Hepatocyte (in vitro differentiated cells): Measurements from ENCODE around the gene EIF3A. TPM values are rescaled to one million over a fixed set of nuclear protein-coding genes. Genes with fewer than 3 reads are reported as not detected.

ENCODE experiments used
- DNase-seq: peaks from one replicate; pipeline ENCODE4 v3.0.0-alpha.2; 2016; ENCODE audit warnings: low spot score
- H2AFZ ChIP-seq: fragments of 200-600 bp; sonication (generic); 2 replicates; pipeline ENCODE4 v1.6.0; 2016; ENCODE audit warnings: antibody characterized with exemption, mild to moderate bottlenecking
- H3K27ac ChIP-seq: fragments of 200-600 bp; sonication (generic); 2 replicates; pipeline ENCODE4 v1.5.1; 2016; ENCODE audit warnings: mild to moderate bottlenecking
- H3K27me3 ChIP-seq: fragments of 200-600 bp; sonication (generic); 2 replicates; pipeline ENCODE4 v1.6.1; 2016
- H3K36me3 ChIP-seq: fragments of 200-600 bp; sonication (generic); replicated peaks from 2 replicates; pipeline ENCODE4 v1.5.1; 2016; ENCODE audit warnings: low read depth; ENCODE audit not compliant: insufficient read depth
- H3K4me1 ChIP-seq: fragments of 200-600 bp; sonication (generic); 2 replicates; pipeline ENCODE4 v1.5.1; 2016; ENCODE audit warnings: mild to moderate bottlenecking, moderate library complexity; ENCODE audit not compliant: insufficient read depth
- H3K4me2 ChIP-seq: fragments of 200-600 bp; sonication (generic); 2 replicates; pipeline ENCODE4 v1.6.0; 2016
- H3K4me3 ChIP-seq: fragments of 200-600 bp; sonication (generic); 2 replicates; pipeline ENCODE4 v1.5.1; 2016; ENCODE audit warnings: mild to moderate bottlenecking
- H3K79me2 ChIP-seq: fragments of 200-600 bp; sonication (generic); 2 replicates; pipeline ENCODE4 v1.6.0; 2017; ENCODE audit warnings: mild to moderate bottlenecking
- H3K9me2 ChIP-seq: fragments of 200-600 bp; sonication (generic); replicated peaks from 2 replicates; pipeline ENCODE4 v1.6.0; 2017; ENCODE audit warnings: mild to moderate bottlenecking; ENCODE audit not compliant: insufficient read depth
- H3K9me3 ChIP-seq: fragments of 200-600 bp; sonication (generic); 2 replicates; pipeline ENCODE4 v1.5.1; 2016; ENCODE audit warnings: low read depth, mild to moderate bottlenecking
- H4K20me1 ChIP-seq: fragments of 200-600 bp; sonication (generic); 2 replicates; pipeline ENCODE4 v1.6.0; 2016; ENCODE audit warnings: mild to moderate bottlenecking; ENCODE audit not compliant: insufficient read depth, poor library complexity, severe bottlenecking
- CTCF ChIP-seq: fragments of 200-600 bp; sonication (generic); IDR thresholded peaks from 2 replicates; pipeline ENCODE4 v1.5.1; 2016; ENCODE audit warnings: antibody characterized with exemption, mild to moderate bottlenecking; ENCODE audit not compliant: poor library complexity
- EZH2 ChIP-seq: fragments of 200-600 bp; sonication (generic); IDR thresholded peaks from 2 replicates; pipeline ENCODE4 v1.6.1; 2016; ENCODE audit warnings: antibody characterized with exemption, mild to moderate bottlenecking, borderline replicate concordance
- EZH2phosphoT487 ChIP-seq: fragments of 200-600 bp; sonication (generic); IDR thresholded peaks from one replicate; pipeline ENCODE4 v1.6.1; 2018; ENCODE audit warnings: antibody characterized with exemption, mild to moderate bottlenecking, low read depth, moderate library complexity; ENCODE audit not compliant: unreplicated experiment, severe bottlenecking
- WGBS: methylation state at CpG from one replicate; pipeline ENCODE4 v1.1.6; 2016; ENCODE audit warnings: low lambda C conversion rate; ENCODE audit errors: missing lambda C conversion rate; 5-methylcytosine and 5-hydroxymethylcytosine counted together
- polyA plus RNA-seq: library from polyadenylated mRNA; unstranded; fragments of >200 nt; fragmentation: Nextera tagmentation; extraction: Ambion mirVana; gene quantifications from 2 replicates; pipeline ENCODE4 v1.2.1, GENCODE V29; 2016
- small RNA-seq: library from RNA; depleted of rRNA; stranded (forward); fragments of <200 nt; gene quantifications from one replicate; pipeline ENCODE3, GENCODE V24; 2014
- total RNA-seq: library from RNA; depleted of rRNA; stranded (reverse); fragments of >200 nt; gene quantifications from 2 replicates; pipeline ENCODE4 v1.2.3, GENCODE V29; 2014

The EIF3A gene
- total and polyA plus RNA-seq, 2 experiments from 2014 or later = 56.6 to 93.7 TPM

DNA sequence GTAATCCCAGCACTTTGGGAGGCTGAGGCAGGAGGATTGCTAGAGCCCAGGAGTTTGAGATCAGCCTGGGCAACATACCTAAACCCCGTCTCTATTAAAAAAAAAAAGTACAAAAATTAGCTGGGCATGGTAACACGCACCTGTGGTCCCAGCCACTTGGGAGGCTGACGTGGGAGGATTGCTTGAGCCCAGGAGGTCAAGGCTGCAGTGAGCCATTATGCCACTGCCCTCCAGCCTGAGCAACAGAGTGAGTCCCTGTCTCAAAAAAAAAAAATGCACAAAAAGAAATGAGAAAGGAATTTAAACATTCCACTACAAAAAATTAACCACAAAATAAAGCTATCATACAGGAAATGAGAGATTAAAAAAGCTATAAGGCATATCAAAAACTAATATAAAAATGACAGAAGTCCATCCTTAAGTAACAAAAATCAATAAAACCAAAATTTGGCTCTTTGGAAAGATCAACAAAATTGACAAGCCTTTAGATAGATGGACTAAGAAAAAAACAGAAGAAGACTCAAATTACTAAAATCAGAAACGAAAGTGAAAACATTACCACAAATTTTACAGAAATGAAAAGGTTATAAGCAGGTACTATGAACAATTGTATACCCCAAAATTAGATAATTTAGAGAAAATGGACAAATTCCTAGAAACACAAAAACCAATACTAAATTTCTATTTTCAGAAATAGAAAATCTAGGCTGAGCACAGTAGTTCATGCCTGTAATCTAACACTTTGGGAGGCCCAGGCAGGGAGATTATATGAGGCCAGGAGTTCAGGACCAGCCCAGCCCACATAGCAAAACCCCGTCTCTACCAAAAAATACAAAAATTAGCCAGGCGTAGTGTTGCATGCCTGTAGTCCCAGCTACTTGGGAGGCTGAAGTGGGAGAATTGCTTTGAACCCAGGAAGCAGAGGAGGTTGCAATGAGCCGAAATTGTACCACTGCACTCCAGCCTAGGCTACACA, 93.5 kb downstream of the EIF3A start:
- no peak for DNase-seq
- H3K79me2 ChIP-seq = no peaks in the 10 kb centered on the region
- no peaks in the 10 kb centered on the region for H3K9me2 ChIP-seq
- no peaks in the 10 kb centered on the region for H3K36me3 ChIP-seq
- no peaks in the 10 kb centered on the region for H4K20me1 ChIP-seq
- no peak for TF ChIP-seq EZH2phosphoT487
- TF ChIP-seq CTCF = no peak
- no peak for TF ChIP-seq EZH2
- H2AFZ ChIP-seq = no peak overlapping the region
- H3K4me3 ChIP-seq = no peak overlapping the region
- no peaks in the 10 kb centered on the region for H3K9me3 ChIP-seq
- H3K4me2 ChIP-seq = no peak overlapping the region
- no peaks in the 10 kb centered on the region for H3K4me1 ChIP-seq
- H3K27me3 ChIP-seq = peaks cover under 1% of the 10 kb centered on the region
- H3K27ac ChIP-seq = no peak overlapping the region
- WGBS = 83% methylated on average over 7 of the region's 7 CpGs

DNA sequence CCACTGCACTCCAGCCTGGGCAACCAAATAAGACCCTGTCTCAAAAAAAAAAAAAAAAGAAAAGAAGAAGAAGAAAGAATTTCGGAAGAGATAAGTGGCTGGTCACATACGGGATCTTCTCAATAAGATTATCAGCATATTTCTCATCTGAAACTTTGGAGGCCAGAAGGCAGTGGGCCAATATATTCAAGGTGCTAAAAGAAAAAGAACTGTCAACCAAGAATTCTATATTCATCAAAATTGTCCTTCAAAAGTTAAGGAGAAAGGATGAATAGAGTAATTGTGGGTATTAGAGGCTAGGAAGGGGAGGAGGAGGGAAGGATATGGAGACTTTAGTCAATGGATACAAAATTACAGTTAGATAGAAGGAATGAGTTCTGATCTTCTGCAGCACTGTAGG, 95.0 kb downstream of the EIF3A start:
- Histone ChIP-seq H3K27ac (no peak overlapping the region), H3K36me3 (no peaks in the 10 kb centered on the region), H3K79me2 (no peaks in the 10 kb centered on the region), H3K4me1 (no peaks in the 10 kb centered on the region), H3K4me3 (no peak overlapping the region), H2AFZ (no peak overlapping the region), H3K9me2 (no peaks in the 10 kb centered on the region), H3K9me3 (no peaks in the 10 kb centered on the region), H3K4me2 (no peak overlapping the region), H3K27me3 (no peaks in the 10 kb centered on the region), H4K20me1 (no peaks in the 10 kb centered on the region)
- TF ChIP-seq EZH2phosphoT487 (no peak), CTCF (no peak), EZH2 (no peak)
- WGBS = 97% methylated on average over 2 of the region's 2 CpGs
- no peak for DNase-seq

Small RNA genes lying within 50 kb of the gene (small RNA-seq; reads per million reads assigned to genes)
- gene AL355598.1 = not detected
- gene RF00413 = not detected
- not detected for gene SNORA19

Other genes with a start within 250 kb of the EIF3A start
- gene NANOS1, start 51.1 kb downstream of the EIF3A start, total RNA-seq = 3.8 and 4.5 TPM in 2 replicates
- gene NANOS1, start 51.1 kb downstream of the EIF3A start, polyA plus RNA-seq = 5.7 and 6.2 TPM in 2 replicates
- 94.7 and 106 TPM in 2 replicates for gene DENND10, start 23.3 kb upstream of the EIF3A start, total RNA-seq
- gene DENND10, start 23.3 kb upstream of the EIF3A start, polyA plus RNA-seq = 64.4 and 75.3 TPM in 2 replicates
- 22.8 and 27.2 TPM in 2 replicates for gene SFXN4, start 84.9 kb upstream of the EIF3A start, total RNA-seq
- gene SFXN4, start 84.9 kb upstream of the EIF3A start, polyA plus RNA-seq = 40.3 and 41.5 TPM in 2 replicates
- 326 and 333 TPM in 2 replicates for gene PRDX3, start 98.0 kb upstream of the EIF3A start, total RNA-seq
- gene PRDX3, start 98.0 kb upstream of the EIF3A start, polyA plus RNA-seq = 282 and 294 TPM in 2 replicates
- 19.9 and 20.5 TPM in 2 replicates for gene GRK5, start 126.8 kb upstream of the EIF3A start, total RNA-seq
- 7.6 and 8.7 TPM in 2 replicates for gene GRK5, start 126.8 kb upstream of the EIF3A start, polyA plus RNA-seq